Mucosa of descending colon (tissue), 3 donors: Measurements from ENCODE around the gene EXOC1L. TPM values are rescaled to one million over a fixed set of nuclear protein-coding genes. Genes with fewer than 3 reads are reported as not detected.
"Not testable (repeated sequence)": the region's sequence is repeated elsewhere in the genome, so short reads cannot be mapped to it uniquely, and the experiment has no call there.

Experiments
- ATAC-seq: fragments of 200-7000 bp; cut with Tn5 transposase; one replicate; pipeline ENCODE4 v1.9.1; 2020; ENCODE audit warnings: mild to moderate bottlenecking, moderate library complexity
- DNase-seq, 3 donors: peaks; one replicate each; pipeline ENCODE4 v3.0.0-alpha.2; 2020
- H3K36me3 ChIP-seq: fragments of 200-600 bp; one replicate; pipeline ENCODE4 v1.8.0; 2021; ENCODE audit warnings: low read depth, mild to moderate bottlenecking
- H3K4me1 ChIP-seq: fragments of 200-600 bp; one replicate; pipeline ENCODE4 v1.8.0; 2021; ENCODE audit warnings: low read depth, mild to moderate bottlenecking
- H3K4me3 ChIP-seq: fragments of 200-600 bp; one replicate; pipeline ENCODE4 v1.8.0; 2021; ENCODE audit warnings: mild to moderate bottlenecking
- H3K9me3 ChIP-seq: fragments of 200-600 bp; one replicate; pipeline ENCODE4 v1.8.0; 2021; ENCODE audit warnings: mild to moderate bottlenecking
- intact Hi-C, 2 donors: fragments of 100-400 bp; cut with DNase I in 1 of 2; cut with micrococcal nuclease in 1 of 2; formaldehyde crosslinking; loops; one replicate each; pipeline versions ENCODE4 v1.11.0 to v1.11.1; 2022; cut with DNase I, micrococcal nuclease
- total RNA-seq, 3 donors: library from RNA; stranded (reverse); fragmentation: NEBNext Ultra II Directional in 2 of 3; extraction: Animal tissue kit (Norgen Biotek cat#: 25700) in 2 of 3; gene quantifications; one replicate each; pipeline versions ENCODE4 v1.2.1 to v1.2.4, GENCODE V29; 2021 to 2023
- TF ChIP-seq, protein P1 (sequence below): fragments of 200-600 bp; IDR thresholded peaks from one replicate; pipeline ENCODE4 v1.8.0; 2022; ENCODE audit warnings: antibody characterized with exemption, mild to moderate bottlenecking
- donor health status: DM: no; HTN: no; CAD: no; lungs with moderate emphysema.
- donor health status: DM: no; HTN: no; CAD: no.
- donor health status: DM: no; HTN: yes; CAD: no.

EXOC1L gene
- total RNA-seq, 3 donors from 2014 or later, result not detected

DNA sequence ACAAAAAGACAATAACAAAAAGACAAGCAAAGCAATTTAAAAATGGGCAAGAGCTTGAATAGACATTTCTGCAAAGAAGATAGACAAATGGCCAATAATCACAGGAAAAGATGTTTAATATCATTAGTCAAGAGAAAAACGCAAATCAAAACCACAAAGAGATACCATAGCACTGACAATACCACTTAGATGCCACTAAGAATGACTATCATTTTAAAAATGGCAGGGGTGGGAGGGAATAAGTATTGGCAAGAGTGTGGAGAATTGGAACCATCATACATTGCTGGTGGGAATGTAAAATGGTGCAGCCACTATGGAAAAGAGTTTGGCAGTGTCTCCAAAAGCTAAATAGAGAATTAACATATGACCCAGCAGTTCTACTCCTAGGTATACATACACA is 18.8 kb downstream of the EXOC1L start:
- TF ChIP-seq, protein P1, sequence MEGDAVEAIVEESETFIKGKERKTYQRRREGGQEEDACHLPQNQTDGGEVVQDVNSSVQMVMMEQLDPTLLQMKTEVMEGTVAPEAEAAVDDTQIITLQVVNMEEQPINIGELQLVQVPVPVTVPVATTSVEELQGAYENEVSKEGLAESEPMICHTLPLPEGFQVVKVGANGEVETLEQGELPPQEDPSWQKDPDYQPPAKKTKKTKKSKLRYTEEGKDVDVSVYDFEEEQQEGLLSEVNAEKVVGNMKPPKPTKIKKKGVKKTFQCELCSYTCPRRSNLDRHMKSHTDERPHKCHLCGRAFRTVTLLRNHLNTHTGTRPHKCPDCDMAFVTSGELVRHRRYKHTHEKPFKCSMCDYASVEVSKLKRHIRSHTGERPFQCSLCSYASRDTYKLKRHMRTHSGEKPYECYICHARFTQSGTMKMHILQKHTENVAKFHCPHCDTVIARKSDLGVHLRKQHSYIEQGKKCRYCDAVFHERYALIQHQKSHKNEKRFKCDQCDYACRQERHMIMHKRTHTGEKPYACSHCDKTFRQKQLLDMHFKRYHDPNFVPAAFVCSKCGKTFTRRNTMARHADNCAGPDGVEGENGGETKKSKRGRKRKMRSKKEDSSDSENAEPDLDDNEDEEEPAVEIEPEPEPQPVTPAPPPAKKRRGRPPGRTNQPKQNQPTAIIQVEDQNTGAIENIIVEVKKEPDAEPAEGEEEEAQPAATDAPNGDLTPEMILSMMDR, result no peak
- intact Hi-C loops, result no loop called here

DNA sequence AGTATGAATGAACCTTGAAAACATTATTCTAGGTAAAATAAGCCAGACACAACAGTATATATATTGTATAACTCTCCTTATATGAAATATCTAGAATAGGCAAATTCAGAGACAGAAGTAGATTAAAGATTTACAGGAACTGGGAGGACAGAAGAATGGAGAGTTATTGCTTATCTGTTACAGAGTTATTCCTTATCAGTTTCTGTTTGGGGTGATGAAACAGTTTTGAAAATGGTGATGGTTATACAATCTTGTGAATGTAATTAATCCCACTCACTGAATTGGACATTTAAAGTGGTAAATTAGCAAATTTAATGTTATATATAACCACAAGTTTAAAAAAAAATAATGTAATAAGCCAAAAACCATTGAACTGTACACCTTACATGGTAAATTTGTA is 19.4 kb downstream of the EXOC1L start:
- no peak for DNase-seq
- ATAC-seq, result no peak
- TF ChIP-seq, protein P1, result no peak

More for the DNA sequence above, 18.8 kb downstream of the EXOC1L start:
- ATAC-seq, result no peak
- Histone ChIP-seq H3K4me3 (no peak overlapping the region), H3K9me3 (no peaks in the 10 kb centered on the region), H3K36me3 (no peaks in the 10 kb centered on the region), H3K4me1 (no peaks in the 10 kb centered on the region)
- no peak for DNase-seq

DNA sequence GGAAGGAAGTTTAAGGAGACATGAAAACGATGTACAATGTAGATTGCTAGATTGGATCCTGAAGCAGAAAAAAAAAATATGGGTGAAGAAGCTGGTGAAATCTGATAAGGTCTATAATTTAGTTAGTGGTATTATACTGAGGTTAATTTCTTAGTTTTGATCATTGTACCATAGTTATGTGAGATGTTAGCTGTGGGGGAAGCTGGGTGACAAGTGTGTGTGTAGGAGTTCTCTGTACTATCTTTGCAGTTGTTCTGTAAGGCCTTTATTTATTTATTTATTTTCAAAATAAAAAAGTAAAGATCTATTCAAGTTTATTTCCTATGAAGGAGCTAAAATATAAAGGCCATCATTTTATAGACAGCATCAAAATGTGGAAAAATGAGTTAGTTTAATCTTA is 21.4 kb downstream of the EXOC1L start:
- TF ChIP-seq, protein P1, result no peak
- no peaks in the 10 kb centered on the region for H3K9me3 ChIP-seq
- no peaks in the 10 kb centered on the region for H3K4me1 ChIP-seq
- DNase-seq (no peak), ATAC-seq (no peak)
- intact Hi-C loops, result no loop called here
- no peak overlapping the region for H3K4me3 ChIP-seq
- no peaks in the 10 kb centered on the region for H3K36me3 ChIP-seq

More for the DNA sequence above, 19.4 kb downstream of the EXOC1L start:
- intact Hi-C loops, result no loop called here
- H3K9me3 ChIP-seq, result no peaks in the 10 kb centered on the region
- no peaks in the 10 kb centered on the region for H3K36me3 ChIP-seq
- no peak overlapping the region for H3K4me3 ChIP-seq
- H3K4me1 ChIP-seq, result no peaks in the 10 kb centered on the region

DNA sequence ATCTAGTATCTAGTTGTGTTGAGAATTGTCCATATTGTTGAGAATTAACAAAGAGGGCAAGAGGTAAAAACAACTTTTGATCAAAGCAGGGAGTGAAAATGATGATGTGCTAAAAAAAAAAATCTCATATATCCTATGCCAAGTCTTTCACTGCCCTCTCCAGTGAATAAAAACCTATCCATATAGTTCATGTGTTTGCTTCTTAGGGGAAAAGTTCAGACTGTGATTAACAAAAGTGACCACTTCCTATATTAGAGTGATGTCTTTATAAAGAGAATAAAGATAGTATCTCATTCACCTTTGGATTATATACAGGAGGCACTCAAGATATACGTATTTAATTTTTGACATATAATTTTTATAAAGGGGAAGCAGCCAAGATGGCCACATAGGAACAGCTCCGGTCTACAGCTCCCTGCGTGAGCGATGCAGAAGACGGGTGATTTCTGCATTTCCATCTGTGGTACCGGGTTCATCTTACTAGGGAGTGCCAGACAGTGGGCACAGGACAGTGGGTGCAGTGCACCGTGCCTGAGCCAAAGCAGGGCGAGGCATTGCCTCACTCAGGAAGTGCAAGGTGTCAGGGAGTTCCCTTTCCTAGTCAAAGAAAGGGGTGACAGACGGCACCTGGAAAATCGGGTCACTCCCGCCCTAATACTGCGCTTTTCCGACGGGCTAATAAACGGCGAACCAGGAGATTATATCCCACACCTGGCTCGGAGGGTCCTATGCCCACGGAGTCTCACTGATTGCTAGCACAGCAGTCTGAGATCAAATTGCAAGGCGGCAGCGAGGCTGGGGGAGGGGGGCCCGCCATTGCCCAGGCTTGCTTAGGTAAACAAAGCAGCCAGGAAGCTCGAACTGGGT is 22.0 kb downstream of the EXOC1L start:
- intact Hi-C loops, DNase-seq, H3K4me3 ChIP-seq, H3K36me3 ChIP-seq, H3K9me3 ChIP-seq, H3K4me1 ChIP-seq, ATAC-seq: not testable (repeated sequence)

DNA sequence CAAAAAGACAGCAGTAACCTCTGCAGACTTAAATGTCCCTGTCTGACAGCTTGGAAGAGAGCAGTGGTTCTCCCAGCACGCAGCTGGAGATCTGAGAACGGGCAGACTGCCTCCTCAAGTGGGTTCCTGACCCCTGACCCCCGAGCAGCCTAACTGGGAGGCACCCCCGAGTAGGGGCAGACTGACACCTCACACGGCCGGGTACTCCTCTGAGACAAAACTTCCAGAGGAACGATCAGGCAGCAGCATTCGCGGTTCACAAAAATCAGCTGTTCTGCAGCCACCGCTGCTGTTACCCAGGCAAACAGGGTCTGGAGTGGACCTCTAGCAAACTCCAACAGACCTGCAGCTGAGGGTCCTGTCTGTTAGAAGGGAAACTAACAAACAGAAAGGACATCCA is 22.7 kb downstream of the EXOC1L start:
- intact Hi-C loops, DNase-seq, ATAC-seq, H3K9me3 ChIP-seq, H3K4me3 ChIP-seq, H3K36me3 ChIP-seq, H3K4me1 ChIP-seq: not testable (repeated sequence)

DNA sequence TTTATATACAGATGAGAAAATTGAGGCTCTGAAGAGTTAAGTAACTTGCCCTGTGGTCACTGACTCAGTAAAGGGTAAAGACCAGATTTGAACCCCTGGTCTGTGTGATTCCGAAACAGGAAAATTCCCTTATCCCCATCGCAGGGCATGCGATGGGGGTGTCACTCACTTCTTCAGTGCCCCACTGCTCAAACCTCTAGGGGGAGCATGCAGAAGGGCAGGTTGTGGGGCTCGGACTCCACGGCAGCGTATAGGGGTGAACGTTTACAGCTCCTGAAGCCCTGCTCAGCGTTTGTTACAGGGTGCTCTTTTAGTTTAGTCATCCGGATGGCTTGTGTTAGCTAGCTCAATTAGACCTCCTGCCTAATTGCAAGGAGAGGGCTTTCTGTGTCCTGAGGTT is 30.1 kb downstream of the EXOC1L start:
- H3K36me3 ChIP-seq, result no peaks in the 10 kb centered on the region
- DNase-seq (no peak), ATAC-seq (no peak)
- H3K9me3 ChIP-seq, result no peaks in the 10 kb centered on the region
- intact Hi-C loops, result no loop called here
- peaks cover 5% of the 10 kb centered on the region for H3K4me1 ChIP-seq
- no peak overlapping the region for H3K4me3 ChIP-seq
- TF ChIP-seq, protein P1, result no peak
